ENCODE results near the gene FSCN2. TPM values are rescaled to one million over a fixed set of nuclear protein-coding genes. Genes with fewer than 3 reads are reported as not detected.

The FSCN2 gene
- total RNA-seq, 1 donor from 2014 or later = 5.6 TPM

DNA sequence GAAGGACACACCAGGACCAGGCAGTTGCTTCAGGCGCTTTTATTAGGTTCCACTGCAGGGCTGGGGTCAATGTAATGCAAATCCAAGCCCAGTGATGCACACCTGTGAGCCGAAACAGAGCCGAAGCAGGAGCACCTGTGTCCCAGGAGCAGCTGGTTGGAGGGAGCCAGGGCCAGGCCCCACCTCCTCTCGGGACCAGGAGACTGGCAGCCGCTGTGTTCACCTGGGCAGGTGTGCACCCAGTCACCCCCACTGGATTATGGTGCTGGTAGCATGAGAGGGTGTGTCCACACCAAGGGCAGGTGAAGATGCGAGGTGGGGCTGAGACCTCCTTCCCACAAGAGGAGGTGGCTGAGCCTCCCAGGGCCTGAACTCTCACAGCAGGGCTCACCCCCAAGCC is 28.7 kb downstream of the FSCN2 start:
- Histone ChIP-seq H3K4me3 (ENCODE audit: insufficient read depth, low read depth, low read length) (no peak overlapping the region), H3K9ac (ENCODE audit: low read length) (peak overlapping the region; percentile 3), H3K27ac (ENCODE audit: low read depth, low read length) (no peak overlapping the region), H3K36me3 (ENCODE audit: insufficient read depth, low read length) (peaks cover 20% of the 10 kb centered on the region), H3K27me3 (ENCODE audit: insufficient read depth, low read length) (no peaks in the 10 kb centered on the region), H3K4me1 (ENCODE audit: insufficient read depth, low read length) (peaks cover 54% of the 10 kb centered on the region), H3K79me2 (ENCODE audit: insufficient read depth, low read length) (peaks cover 33% of the 10 kb centered on the region), H2AFZ (ENCODE audit: low read depth, low read length) (no peak overlapping the region), H4K20me1 (ENCODE audit: insufficient read depth, low read length) (peaks cover 26% of the 10 kb centered on the region), H3K4me2 (ENCODE audit: low read length) (no peak overlapping the region), H3K9me3 (ENCODE audit: insufficient read depth, low read depth, low read length) (no peaks in the 10 kb centered on the region)
- H3K27me3 Mint-ChIP-seq (ENCODE audit: low read depth, unreplicated experiment) = no peaks in the 10 kb centered on the region
- no peaks in the 10 kb centered on the region for H3K9me3 Mint-ChIP-seq (ENCODE audit: unreplicated experiment)
- FAIRE-seq (no peak), DNase-seq (ENCODE audit: low read depth) (no peak)
- H3K36me3 Mint-ChIP-seq (ENCODE audit: low read depth, unreplicated experiment) = peaks cover 18% of the 10 kb centered on the region
- H3K4me1 Mint-ChIP-seq (ENCODE audit: low read depth, unreplicated experiment) = peaks cover 45% of the 10 kb centered on the region
- H3K27ac Mint-ChIP-seq (ENCODE audit: unreplicated experiment) = no peak overlapping the region
- H3K4me3 Mint-ChIP-seq (ENCODE audit: unreplicated experiment) = peak overlapping the region; percentile 29
- TF ChIP-seq, protein P1, sequence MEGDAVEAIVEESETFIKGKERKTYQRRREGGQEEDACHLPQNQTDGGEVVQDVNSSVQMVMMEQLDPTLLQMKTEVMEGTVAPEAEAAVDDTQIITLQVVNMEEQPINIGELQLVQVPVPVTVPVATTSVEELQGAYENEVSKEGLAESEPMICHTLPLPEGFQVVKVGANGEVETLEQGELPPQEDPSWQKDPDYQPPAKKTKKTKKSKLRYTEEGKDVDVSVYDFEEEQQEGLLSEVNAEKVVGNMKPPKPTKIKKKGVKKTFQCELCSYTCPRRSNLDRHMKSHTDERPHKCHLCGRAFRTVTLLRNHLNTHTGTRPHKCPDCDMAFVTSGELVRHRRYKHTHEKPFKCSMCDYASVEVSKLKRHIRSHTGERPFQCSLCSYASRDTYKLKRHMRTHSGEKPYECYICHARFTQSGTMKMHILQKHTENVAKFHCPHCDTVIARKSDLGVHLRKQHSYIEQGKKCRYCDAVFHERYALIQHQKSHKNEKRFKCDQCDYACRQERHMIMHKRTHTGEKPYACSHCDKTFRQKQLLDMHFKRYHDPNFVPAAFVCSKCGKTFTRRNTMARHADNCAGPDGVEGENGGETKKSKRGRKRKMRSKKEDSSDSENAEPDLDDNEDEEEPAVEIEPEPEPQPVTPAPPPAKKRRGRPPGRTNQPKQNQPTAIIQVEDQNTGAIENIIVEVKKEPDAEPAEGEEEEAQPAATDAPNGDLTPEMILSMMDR (IDR thresholded peaks at IDR 0.05; ENCODE audit: insufficient read depth, low read depth, low read length) = no peak
- no peak for TF ChIP-seq EZH2 (IDR thresholded peaks at IDR 0.05; ENCODE audit: insufficient read depth, low read length)

DNA sequence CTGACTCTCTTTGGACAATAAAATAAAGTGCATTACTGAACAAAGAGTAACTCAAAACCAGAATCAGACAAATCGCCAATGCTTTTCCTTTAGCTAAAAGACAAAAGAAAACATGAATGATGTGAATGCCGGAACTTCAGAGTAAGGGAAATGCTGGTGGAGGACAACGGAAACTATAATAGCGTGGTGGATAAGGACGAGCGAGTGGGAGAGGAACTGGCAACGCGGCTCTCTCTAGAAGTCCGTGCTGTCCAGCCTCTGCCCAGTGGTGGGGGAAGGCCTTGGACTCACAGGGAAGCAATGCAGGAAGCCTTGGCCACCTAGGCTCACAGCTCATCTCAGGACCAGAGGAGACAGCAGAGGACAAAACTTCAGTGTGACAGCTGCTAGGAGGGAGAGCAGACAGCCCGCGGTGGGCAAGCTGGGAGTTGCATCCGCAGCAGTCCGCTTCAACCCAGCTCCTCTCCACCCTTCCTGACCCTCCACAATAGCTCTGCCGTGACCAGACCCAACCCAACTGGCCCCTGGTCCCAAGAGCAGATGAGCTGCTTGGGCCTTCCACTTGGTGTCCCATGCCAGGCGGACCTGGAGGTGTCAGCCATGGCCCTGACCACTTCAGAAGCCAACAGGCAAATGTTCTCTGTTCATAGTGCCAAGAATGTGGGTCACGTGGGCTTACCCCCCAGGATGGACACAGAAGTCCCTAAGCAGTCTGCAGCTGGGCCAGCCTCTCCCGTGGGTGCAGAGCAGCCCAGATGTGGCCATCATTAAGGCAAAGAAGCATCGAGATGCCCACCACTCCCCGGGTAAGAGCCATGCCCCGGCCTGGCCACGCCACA is 29.3 kb downstream of the FSCN2 start:
- H3K4me1 ChIP-seq (ENCODE audit: insufficient read depth, low read length) = peaks cover 58% of the 10 kb centered on the region
- Mint-ChIP-seq H3K27me3 (ENCODE audit: low read depth, unreplicated experiment) (no peaks in the 10 kb centered on the region), H3K27ac (ENCODE audit: unreplicated experiment) (no peak overlapping the region), H3K36me3 (ENCODE audit: low read depth, unreplicated experiment) (peaks cover 20% of the 10 kb centered on the region), H3K4me3 (ENCODE audit: unreplicated experiment) (peak overlapping the region; percentile 29), H3K9me3 (ENCODE audit: unreplicated experiment) (no peaks in the 10 kb centered on the region), H3K4me1 (ENCODE audit: low read depth, unreplicated experiment) (peaks cover 48% of the 10 kb centered on the region)
- peaks cover 26% of the 10 kb centered on the region for H4K20me1 ChIP-seq (ENCODE audit: insufficient read depth, low read length)
- H3K36me3 ChIP-seq (ENCODE audit: insufficient read depth, low read length) = peaks cover 20% of the 10 kb centered on the region
- DNase-seq (ENCODE audit: low read depth) (no peak), FAIRE-seq (no peak)
- H3K27ac ChIP-seq (ENCODE audit: low read depth, low read length) = no peak overlapping the region
- no peaks in the 10 kb centered on the region for H3K9me3 ChIP-seq (ENCODE audit: insufficient read depth, low read depth, low read length)
- no peak overlapping the region for H3K9ac ChIP-seq (ENCODE audit: low read length)
- H2AFZ ChIP-seq (ENCODE audit: low read depth, low read length) = no peak overlapping the region
- H3K4me3 ChIP-seq (ENCODE audit: insufficient read depth, low read depth, low read length) = no peak overlapping the region
- H3K79me2 ChIP-seq (ENCODE audit: insufficient read depth, low read length) = peaks cover 30% of the 10 kb centered on the region
- no peak overlapping the region for H3K4me2 ChIP-seq (ENCODE audit: low read length)
- no peak for TF ChIP-seq EZH2 (IDR thresholded peaks at IDR 0.05; ENCODE audit: insufficient read depth, low read length)
- TF ChIP-seq, protein P1 (IDR thresholded peaks at IDR 0.05; ENCODE audit: insufficient read depth, low read depth, low read length) = no peak
- no peaks in the 10 kb centered on the region for H3K27me3 ChIP-seq (ENCODE audit: insufficient read depth, low read length)

DNA sequence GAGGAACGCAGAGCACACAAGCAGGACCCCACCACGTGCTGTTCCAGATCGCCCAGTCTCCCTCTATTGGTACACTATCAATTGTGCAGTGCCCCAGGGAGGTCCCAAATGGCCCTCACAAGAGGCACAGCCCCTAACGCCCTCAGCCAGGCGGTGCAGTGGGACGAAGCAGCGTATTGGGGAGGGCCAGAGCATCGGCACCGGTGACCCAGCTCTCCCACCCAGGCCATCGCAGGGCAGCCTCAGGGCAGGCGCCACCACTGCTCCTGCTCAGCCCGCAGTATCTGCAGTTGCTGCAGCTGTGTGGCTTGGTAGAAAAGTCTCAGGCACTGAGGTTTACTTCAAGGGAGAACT is 29.9 kb downstream of the FSCN2 start:
- H3K27me3 ChIP-seq (ENCODE audit: insufficient read depth, low read length) = no peaks in the 10 kb centered on the region
- no peak for FAIRE-seq

More for the DNA sequence above, 29.9 kb downstream of the FSCN2 start:
- Mint-ChIP-seq H3K4me3 (ENCODE audit: unreplicated experiment) (no peak overlapping the region), H3K9me3 (ENCODE audit: unreplicated experiment) (no peaks in the 10 kb centered on the region), H3K36me3 (ENCODE audit: low read depth, unreplicated experiment) (peaks cover 23% of the 10 kb centered on the region), H3K4me1 (ENCODE audit: low read depth, unreplicated experiment) (peaks cover 48% of the 10 kb centered on the region), H3K27ac (ENCODE audit: unreplicated experiment) (no peak overlapping the region), H3K27me3 (ENCODE audit: low read depth, unreplicated experiment) (no peaks in the 10 kb centered on the region)
- H2AFZ ChIP-seq (ENCODE audit: low read depth, low read length) = no peak overlapping the region
- no peaks in the 10 kb centered on the region for H3K9me3 ChIP-seq (ENCODE audit: insufficient read depth, low read depth, low read length)
- H4K20me1 ChIP-seq (ENCODE audit: insufficient read depth, low read length) = peaks cover 23% of the 10 kb centered on the region
- peaks cover 52% of the 10 kb centered on the region for H3K4me1 ChIP-seq (ENCODE audit: insufficient read depth, low read length)
- peaks cover 30% of the 10 kb centered on the region for H3K79me2 ChIP-seq (ENCODE audit: insufficient read depth, low read length)
- H3K27ac ChIP-seq (ENCODE audit: low read depth, low read length) = no peak overlapping the region
- no peak overlapping the region for H3K4me3 ChIP-seq (ENCODE audit: insufficient read depth, low read depth, low read length)
- TF ChIP-seq EZH2 (IDR thresholded peaks at IDR 0.05; ENCODE audit: insufficient read depth, low read length) = no peak
- TF ChIP-seq, protein P1 (IDR thresholded peaks at IDR 0.05; ENCODE audit: insufficient read depth, low read depth, low read length) = no peak
- no peak overlapping the region for H3K4me2 ChIP-seq (ENCODE audit: low read length)
- H3K9ac ChIP-seq (ENCODE audit: low read length) = no peak overlapping the region
- peaks cover 20% of the 10 kb centered on the region for H3K36me3 ChIP-seq (ENCODE audit: insufficient read depth, low read length)
- no peak for DNase-seq (ENCODE audit: low read depth)

Data from astrocyte (in vitro differentiated cells and primary cell).